ENCODE data around the gene MICALL2.

Gene MICALL2

GRCh38 chr7:1401011-1401410 lies 58.3 kb downstream of the MICALL2 start:
- TF ChIP-seq CTCF (IDR thresholded peaks at IDR 0.05; ENCODE audit: low read depth, low read length, missing control alignments): no peak
- no peak for DNase-seq (ENCODE audit: low read depth)
- in situ Hi-C loops (cut with HindIII; ENCODE audit: low sequenced_read_pairs): no loop called here
- H3K4me3 ChIP-seq (ENCODE audit: low read depth, low read length): no peak overlapping the region

- no peak for DNase-seq (ENCODE audit: low read depth)
- TF ChIP-seq CTCF (IDR thresholded peaks at IDR 0.05; ENCODE audit: low read depth, low read length, missing control alignments): no peak
- H3K4me3 ChIP-seq (ENCODE audit: low read depth, low read length): no peak overlapping the region
- in situ Hi-C loops (cut with HindIII; ENCODE audit: low sequenced_read_pairs): no loop called here
Observed at GRCh38 chr7:1400371-1400770, 58.9 kb downstream of the MICALL2 start.

- DNase-seq (ENCODE audit: low read depth): no peak
- TF ChIP-seq CTCF (IDR thresholded peaks at IDR 0.05; ENCODE audit: low read depth, low read length, missing control alignments): no peak
- H3K4me3 ChIP-seq (ENCODE audit: low read depth, low read length): no peak overlapping the region
- in situ Hi-C loops (cut with HindIII; ENCODE audit: low sequenced_read_pairs): no loop called here
Observed at GRCh38 chr7:1397491-1398327, 61.6 kb downstream of the MICALL2 start.

- H3K4me3 ChIP-seq (ENCODE audit: low read depth, low read length): no peak overlapping the region
- in situ Hi-C loops (cut with HindIII; ENCODE audit: low sequenced_read_pairs): no loop called here
- TF ChIP-seq CTCF (IDR thresholded peaks at IDR 0.05; ENCODE audit: low read depth, low read length, missing control alignments): no peak
- DNase-seq (ENCODE audit: low read depth): no peak
Observed at GRCh38 chr7:1396195-1396594, 63.1 kb downstream of the MICALL2 start.

- no peak overlapping the region for H3K4me3 ChIP-seq (ENCODE audit: low read depth, low read length)
- no peak for TF ChIP-seq CTCF (IDR thresholded peaks at IDR 0.05; ENCODE audit: low read depth, low read length, missing control alignments)
- no peak for DNase-seq (ENCODE audit: low read depth)
- in situ Hi-C loops (cut with HindIII; ENCODE audit: low sequenced_read_pairs): no loop called here
Observed at GRCh38 chr7:1395211-1396070, 63.8 kb downstream of the MICALL2 start.

- no peak overlapping the region for H3K4me3 ChIP-seq (ENCODE audit: low read depth, low read length)
- in situ Hi-C loops (cut with HindIII; ENCODE audit: low sequenced_read_pairs): no loop called here
- no peak for DNase-seq (ENCODE audit: low read depth)
- TF ChIP-seq CTCF (IDR thresholded peaks at IDR 0.05; ENCODE audit: low read depth, low read length, missing control alignments): no peak
Observed at GRCh38 chr7:1394371-1394770, 64.9 kb downstream of the MICALL2 start.

Measured in astrocyte of the cerebellum (primary cell).